AG09319 (cell line): ENCODE data around the gene GRK4.

Source experiments
- DNase-seq: peaks from one replicate; pipeline ENCODE4 v3.0.0-alpha.2; 2010; ENCODE audit warnings: low read depth; ENCODE audit errors: extremely low read depth
- TF ChIP-seq, protein P1 (sequence below): IDR thresholded peaks from 2 replicates; pipeline ENCODE4 v1.5.1; 2011; ENCODE audit warnings: low read depth, mild to moderate bottlenecking, inconsistent platforms, low read length, moderate library complexity

Gene GRK4

DNA sequence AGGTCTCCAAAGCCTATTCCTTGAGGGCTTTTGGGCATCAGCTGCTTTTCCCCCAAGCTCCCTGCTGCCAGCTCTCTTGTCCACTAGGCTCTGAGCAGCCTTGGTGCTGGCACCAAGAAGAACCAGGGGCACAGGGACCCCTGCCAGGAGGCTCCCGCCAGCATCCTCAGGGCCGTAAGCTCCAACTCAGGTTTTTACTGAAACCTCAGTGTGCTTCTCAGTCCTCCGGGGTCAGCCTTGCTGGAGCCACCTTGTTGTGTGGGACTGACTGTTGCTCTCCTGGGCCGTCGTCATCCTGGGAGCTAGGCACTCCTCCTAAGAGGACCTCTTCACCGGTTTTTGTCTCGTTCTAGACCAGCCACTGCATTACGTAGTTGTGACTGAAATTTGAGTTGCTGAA lies 39.1 kb upstream of the GRK4 start:
- DNase-seq: no peak
- TF ChIP-seq, protein P1, sequence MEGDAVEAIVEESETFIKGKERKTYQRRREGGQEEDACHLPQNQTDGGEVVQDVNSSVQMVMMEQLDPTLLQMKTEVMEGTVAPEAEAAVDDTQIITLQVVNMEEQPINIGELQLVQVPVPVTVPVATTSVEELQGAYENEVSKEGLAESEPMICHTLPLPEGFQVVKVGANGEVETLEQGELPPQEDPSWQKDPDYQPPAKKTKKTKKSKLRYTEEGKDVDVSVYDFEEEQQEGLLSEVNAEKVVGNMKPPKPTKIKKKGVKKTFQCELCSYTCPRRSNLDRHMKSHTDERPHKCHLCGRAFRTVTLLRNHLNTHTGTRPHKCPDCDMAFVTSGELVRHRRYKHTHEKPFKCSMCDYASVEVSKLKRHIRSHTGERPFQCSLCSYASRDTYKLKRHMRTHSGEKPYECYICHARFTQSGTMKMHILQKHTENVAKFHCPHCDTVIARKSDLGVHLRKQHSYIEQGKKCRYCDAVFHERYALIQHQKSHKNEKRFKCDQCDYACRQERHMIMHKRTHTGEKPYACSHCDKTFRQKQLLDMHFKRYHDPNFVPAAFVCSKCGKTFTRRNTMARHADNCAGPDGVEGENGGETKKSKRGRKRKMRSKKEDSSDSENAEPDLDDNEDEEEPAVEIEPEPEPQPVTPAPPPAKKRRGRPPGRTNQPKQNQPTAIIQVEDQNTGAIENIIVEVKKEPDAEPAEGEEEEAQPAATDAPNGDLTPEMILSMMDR: no peak

DNA sequence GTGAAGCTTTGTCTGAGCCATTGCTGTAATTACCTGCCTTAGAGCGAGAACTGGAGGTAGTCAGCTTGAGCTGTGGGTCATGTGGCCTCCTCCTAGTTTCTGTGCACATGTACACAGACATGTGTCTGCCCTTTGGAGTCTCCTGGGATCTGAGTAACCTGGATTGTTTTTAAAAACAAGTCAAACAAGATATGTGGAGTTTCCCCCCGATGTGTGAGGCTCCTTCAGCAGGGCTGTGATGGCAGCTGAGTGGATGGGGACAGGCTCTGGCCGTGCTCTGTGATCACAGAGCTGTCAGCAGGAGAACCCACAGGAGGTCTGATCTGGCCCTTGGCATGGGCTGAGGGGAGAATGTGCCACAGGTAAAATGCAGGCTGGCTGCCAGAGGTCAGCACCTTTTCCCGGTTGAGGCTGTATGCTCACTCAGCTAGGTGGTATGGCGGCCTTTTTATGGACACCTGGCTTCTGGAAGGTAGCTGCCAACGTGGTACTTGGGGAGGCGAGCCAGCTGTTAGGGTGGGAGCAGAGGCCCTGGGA lies 38.5 kb upstream of the GRK4 start:
- no peak for DNase-seq
- TF ChIP-seq, protein P1: no peak

DNA sequence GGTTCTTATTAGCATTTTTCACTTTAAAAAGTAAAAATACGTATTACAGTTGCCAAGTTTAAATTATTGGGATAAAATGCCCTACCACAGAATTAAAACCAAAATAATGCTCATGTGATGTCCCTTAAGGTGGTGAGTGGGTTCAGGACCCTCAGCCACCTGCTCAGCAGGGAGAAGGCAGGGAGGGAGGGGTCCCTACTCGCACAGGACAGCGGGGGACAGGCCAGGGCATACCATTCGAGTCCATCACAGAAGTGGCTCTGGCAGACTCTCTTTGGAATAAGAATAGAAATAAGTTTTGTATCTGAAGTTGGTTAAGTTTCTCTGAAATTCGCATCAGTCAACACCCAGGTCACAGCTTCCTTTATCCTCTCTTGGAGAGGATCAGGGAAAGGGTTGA lies 37.9 kb upstream of the GRK4 start:
- TF ChIP-seq, protein P1: no peak
- DNase-seq: no peak

DNA sequence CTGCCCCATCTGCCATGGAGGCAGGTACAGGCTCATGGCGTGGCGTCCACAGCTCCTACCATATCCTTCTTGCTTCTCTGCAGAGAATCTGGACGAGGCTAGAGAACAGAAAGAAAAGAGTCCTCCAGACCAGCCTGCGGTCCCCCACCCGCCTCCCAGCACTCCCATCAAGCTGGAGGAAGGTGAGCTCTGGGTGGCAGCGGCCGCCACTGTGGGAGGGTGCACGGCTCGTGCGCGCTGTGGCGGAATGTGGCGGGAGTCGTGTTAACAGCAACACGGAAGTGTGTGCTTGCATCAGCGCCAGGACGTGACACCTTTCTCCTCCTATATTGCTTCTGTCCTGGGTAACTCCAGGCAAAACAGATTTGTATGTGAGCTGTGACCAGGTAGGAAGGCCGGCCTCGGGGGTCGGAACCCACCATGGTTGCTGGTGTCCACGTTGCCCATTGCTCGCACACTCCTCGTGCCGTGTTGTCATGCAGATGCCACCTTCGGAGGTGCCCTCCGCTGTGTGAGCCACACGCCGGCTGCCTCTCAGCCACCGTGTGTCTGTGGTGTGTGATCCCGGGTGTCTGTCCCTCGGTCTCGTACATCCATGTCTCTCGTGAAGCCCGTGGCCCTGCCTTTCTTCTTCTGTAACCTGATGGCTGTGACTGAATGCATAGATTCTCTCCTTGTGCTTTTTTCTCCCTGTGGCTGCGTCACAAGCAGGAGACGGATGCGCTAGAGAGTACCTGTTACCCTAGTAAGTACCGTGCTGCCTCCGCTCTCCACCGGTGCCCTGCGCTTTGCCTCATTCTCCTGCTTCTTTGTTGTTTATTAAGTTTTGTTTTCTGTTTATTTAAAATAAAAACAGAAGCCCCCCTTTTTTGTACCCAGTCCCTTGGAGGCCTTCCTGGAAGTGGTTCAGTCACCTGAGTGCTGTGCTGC lies 37.2 kb upstream of the GRK4 start:
- DNase-seq: no peak
- TF ChIP-seq, protein P1: no peak

DNA sequence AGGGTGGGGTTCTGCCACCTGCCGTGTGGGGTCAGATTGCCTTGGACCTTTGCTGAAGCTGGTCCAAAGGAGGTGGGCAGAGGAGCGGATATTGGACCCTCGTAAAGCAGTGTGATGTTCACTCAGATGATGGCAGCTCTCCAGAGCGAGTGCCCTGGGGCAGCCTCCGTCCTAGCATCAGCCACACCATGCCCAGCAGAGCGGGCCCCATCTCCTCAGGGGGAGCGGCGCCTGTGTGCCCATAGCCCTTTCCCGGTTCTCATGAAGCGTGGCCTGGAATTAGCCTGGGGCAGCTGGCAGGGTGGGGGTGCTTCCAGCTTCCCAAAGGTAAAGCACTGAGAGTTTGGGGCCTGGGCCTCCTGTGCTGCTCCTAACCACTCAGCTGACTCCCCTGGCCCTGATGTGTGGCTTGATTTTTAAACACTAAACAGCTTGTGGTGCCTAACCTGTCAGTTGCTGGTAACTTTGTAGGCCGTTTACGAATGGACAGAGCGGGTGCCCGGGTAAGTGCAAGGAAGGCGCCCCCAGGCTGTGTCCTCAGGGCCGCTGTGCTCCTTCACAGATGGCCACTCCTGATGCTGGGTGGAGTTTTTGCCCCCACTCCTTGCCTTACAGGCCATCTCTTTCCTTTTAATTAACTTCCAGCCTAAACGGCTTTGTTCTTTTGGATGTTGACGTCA lies 36.2 kb upstream of the GRK4 start:
- no peak for DNase-seq

DNA sequence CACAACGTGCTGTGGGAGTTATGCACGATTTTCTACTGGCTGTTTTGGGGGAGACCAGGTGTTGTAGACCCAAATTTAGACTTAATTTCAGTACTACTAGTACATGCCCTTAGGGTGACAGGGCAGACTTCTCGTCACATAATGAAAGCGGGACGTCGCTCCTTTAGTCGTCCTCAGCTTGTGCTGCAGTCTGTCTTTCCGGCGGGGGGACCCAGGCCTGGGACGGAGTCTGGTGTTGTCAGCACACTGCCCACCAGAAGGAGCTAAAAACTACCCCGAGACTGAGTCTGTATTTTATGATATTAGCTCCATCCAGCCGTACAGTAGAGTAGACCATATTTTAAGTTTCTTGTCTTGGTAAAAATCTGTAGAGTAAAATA lies 35.7 kb upstream of the GRK4 start:
- DNase-seq: no peak
- TF ChIP-seq, protein P1: no peak

More for the DNA sequence above, 36.2 kb upstream of the GRK4 start:
- TF ChIP-seq, protein P1: no peak
